ENCODE measurements around the gene ISG15.
A peak's percentile ranks its signal among the peaks of the same experiment; 100 is the strongest.

The ISG15 gene

GRCh38 chr1:1037366-1038327, 24.4 kb downstream of the ISG15 start:
- H3K4me3 ChIP-seq (replicated peaks; ENCODE audit: low read depth, low read length), result no peak overlapping the region
- no peak for TF ChIP-seq CTCF (IDR thresholded peaks at IDR 0.05; ENCODE audit: low read length, missing control alignments)

GRCh38 chr1:1038694-1039093, 25.4 kb downstream of the ISG15 start:
- no peak overlapping the region for H3K4me3 ChIP-seq (replicated peaks; ENCODE audit: low read depth, low read length)
- no peak for TF ChIP-seq CTCF (IDR thresholded peaks at IDR 0.05; ENCODE audit: low read length, missing control alignments)
- no peak for DNase-seq (ENCODE audit: low read depth)

More at GRCh38 chr1:1037366-1038327, 24.4 kb downstream of the ISG15 start:
- no peak for DNase-seq (ENCODE audit: low read depth)

- TF ChIP-seq CTCF (IDR thresholded peaks at IDR 0.05; ENCODE audit: low read length, missing control alignments), result no peak
- no peak overlapping the region for H3K4me3 ChIP-seq (replicated peaks; ENCODE audit: low read depth, low read length)
- no peak for DNase-seq (ENCODE audit: low read depth)
Observed at GRCh38 chr1:1039145-1039910, 26.0 kb downstream of the ISG15 start.

GRCh38 chr1:1040004-1040991, 27.0 kb downstream of the ISG15 start:
- peak overlapping the region; percentile 44 for H3K4me3 ChIP-seq (replicated peaks; ENCODE audit: low read depth, low read length)
- TF ChIP-seq CTCF (IDR thresholded peaks at IDR 0.05; ENCODE audit: low read length, missing control alignments), result no peak

GRCh38 chr1:1041092-1041523, 27.8 kb downstream of the ISG15 start:
- no peak for DNase-seq (ENCODE audit: low read depth)
- TF ChIP-seq CTCF (IDR thresholded peaks at IDR 0.05; ENCODE audit: low read length, missing control alignments), result no peak

More at GRCh38 chr1:1040004-1040991, 27.0 kb downstream of the ISG15 start:
- DNase-seq (ENCODE audit: low read depth), result peak; percentile 80

GRCh38 chr1:1041873-1042272, 28.6 kb downstream of the ISG15 start:
- H3K4me3 ChIP-seq (replicated peaks; ENCODE audit: low read depth, low read length), result no peak overlapping the region
- DNase-seq (ENCODE audit: low read depth), result no peak
- TF ChIP-seq CTCF (IDR thresholded peaks at IDR 0.05; ENCODE audit: low read length, missing control alignments), result no peak

More at GRCh38 chr1:1041092-1041523, 27.8 kb downstream of the ISG15 start:
- H3K4me3 ChIP-seq (replicated peaks; ENCODE audit: low read depth, low read length), result no peak overlapping the region

All from fibroblast of pulmonary artery (primary cell).